SKM-1 (cell line): Measurements from ENCODE around the gene RABGAP1.

ENCODE experiments used
- DNase-seq: peaks from one replicate; lab custom pipeline; 2025; ENCODE audit not compliant: unreplicated experiment; lab: John Stamatoyannopoulos, UW

Gene RABGAP1

DNA sequence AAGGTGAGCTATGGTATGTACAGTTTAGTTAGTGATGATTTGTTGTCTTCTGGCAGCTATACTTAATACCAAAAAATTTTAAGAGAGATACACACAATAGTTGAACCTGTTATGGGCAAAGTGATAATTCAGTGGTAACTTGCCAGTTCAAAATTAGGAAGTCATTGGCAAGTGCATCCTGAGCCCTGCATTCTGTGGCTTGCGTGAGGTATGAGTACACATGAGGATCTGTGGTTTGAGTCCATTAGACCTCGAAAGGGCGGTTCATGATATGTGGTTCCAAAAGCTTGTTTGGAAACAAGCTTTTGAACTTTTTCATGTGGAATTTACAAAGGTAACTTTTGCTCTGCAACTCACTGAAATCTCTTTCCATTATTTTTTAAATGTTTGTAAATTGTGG, 139.6 kb downstream of the RABGAP1 start:
- DNase-seq, result no peak

DNA sequence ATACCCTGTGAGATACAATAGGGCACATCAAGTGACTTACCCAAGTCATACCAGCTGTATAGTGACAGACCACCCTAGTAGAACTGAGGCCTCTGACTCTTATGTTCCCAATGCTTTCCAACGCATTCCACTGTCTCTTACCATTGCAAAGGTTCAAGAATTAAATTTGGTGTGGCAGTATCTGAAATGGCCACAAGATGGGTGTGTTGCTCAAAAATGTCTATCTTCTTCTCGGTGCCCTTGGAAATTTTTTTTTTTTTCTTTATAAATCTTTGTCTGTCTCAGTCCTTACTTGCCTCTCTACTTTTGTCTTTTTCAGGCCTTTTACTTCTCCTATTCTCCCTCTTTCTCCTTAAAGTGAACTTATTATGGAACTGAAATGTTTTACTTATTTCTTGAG, 141.0 kb downstream of the RABGAP1 start:
- DNase-seq, result peak; percentile 27

- no peak for DNase-seq
Measured at GRCh38 chr9:123083680-123084079, 142.9 kb downstream of the RABGAP1 start.

DNA sequence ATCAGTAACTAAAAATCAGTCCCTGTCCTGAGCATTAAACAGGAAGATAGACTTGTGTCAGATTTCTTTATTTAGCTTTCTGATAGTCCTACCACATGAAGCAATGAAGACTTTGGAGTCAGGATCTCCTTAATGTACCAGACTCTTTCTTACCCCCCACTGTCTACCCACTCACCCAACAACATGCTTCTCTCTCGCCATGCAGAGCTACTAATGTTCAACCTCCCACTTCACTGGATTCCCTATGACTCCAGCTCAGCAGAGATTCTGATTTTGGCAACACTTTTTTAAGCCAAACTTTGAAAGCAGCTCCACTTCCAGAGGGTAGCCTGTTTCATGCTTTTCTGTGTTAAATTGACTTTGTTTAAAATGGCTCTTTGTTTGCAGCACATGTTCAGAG, 143.4 kb downstream of the RABGAP1 start:
- DNase-seq, result no peak

GRCh38 chr9:123085916-123086315, 145.1 kb downstream of the RABGAP1 start:
- DNase-seq, result no peak

GRCh38 chr9:123087359-123087888, 146.6 kb downstream of the RABGAP1 start:
- no peak for DNase-seq

DNA sequence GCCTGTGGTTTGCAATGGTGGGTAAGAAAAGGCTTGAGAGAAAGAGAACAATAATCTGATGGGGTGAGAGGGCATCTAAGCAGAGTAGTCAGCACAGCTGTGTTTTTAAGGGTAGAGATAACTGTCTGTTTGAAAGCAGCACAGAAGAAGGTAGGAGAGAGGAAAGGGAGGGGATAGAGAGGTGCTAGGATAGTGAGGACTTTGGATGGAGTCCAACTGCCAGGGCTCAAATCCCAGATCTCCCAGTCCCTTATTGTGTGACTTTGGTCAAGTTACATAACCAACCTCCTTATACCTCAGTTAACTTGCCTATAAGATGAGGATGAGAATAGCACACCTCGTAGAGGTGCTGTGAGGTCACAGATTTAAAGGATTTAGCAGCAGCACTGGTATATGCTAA, 148.2 kb downstream of the RABGAP1 start:
- no peak for DNase-seq

GRCh38 chr9:123089790-123090189, 149.0 kb downstream of the RABGAP1 start:
- DNase-seq, result no peak

GRCh38 chr9:123090198-123090896, 149.5 kb downstream of the RABGAP1 start:
- no peak for DNase-seq

DNA sequence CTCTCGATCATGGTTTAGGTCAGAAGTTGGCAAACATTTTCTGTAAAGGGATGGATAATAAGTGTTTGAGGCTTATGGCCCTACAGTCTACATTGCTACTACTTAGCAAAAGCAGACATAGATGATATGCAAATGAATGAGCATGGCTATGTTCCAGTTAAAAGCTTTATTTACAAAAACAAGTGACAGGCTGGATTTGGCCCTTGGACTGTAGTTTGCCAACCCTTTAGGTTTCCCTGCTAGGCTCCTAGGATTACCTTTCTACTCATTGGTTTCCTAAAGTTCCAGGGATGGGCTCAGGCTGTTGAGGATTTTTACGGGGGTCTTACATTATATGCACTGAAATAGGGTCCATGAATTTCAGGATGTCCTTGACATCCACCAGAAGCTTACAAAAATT, 150.1 kb downstream of the RABGAP1 start:
- no peak for DNase-seq

DNA sequence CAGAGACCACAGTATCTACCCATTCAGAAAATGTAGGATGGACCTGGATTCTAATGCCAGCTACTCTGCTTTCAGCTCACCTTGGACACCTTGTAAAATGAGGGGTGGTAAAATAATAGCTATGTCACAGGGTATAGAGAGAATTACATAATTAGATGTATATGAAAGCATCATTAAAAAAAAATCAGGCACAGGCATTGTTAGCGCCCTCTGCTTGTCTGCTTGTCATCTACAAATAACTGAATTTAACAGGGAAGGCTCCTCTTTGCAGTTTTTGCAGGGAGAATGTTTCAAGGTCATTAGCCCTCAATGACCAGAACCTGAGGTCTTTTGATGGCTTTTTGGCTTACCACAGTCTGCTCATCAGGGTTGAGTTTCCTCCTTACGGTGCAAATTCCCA, 150.6 kb downstream of the RABGAP1 start:
- DNase-seq, result no peak

- DNase-seq, result no peak
Measured at GRCh38 chr9:123093141-123093540, 152.3 kb downstream of the RABGAP1 start.

- no peak for DNase-seq
Measured at GRCh38 chr9:123096987-123097386, 156.2 kb downstream of the RABGAP1 start.

GRCh38 chr9:123097430-123098095, 156.7 kb downstream of the RABGAP1 start:
- DNase-seq, result no peak

DNA sequence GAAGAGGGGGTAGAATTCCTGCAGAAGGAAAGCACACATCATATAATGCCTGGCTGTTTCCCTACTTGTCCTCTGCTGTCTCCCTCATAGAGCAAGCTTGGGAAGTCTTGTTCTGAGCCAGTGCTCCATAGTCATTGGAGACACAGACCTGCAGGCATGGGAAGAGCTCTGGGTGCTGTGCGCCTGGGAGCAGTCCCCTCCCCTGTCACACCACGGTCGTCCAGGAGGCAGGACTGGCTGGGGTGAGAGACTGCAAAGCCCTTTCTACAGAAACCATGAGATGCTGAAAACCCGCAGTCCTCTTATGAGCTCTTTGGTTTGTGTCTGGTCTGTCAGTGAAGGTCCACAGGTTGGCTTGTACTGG, 157.3 kb downstream of the RABGAP1 start:
- DNase-seq, result no peak

- no peak for DNase-seq
Measured at GRCh38 chr9:123099042-123099441, 158.2 kb downstream of the RABGAP1 start.

- DNase-seq, result no peak
Measured at GRCh38 chr9:123099548-123099947, 158.7 kb downstream of the RABGAP1 start.

DNA sequence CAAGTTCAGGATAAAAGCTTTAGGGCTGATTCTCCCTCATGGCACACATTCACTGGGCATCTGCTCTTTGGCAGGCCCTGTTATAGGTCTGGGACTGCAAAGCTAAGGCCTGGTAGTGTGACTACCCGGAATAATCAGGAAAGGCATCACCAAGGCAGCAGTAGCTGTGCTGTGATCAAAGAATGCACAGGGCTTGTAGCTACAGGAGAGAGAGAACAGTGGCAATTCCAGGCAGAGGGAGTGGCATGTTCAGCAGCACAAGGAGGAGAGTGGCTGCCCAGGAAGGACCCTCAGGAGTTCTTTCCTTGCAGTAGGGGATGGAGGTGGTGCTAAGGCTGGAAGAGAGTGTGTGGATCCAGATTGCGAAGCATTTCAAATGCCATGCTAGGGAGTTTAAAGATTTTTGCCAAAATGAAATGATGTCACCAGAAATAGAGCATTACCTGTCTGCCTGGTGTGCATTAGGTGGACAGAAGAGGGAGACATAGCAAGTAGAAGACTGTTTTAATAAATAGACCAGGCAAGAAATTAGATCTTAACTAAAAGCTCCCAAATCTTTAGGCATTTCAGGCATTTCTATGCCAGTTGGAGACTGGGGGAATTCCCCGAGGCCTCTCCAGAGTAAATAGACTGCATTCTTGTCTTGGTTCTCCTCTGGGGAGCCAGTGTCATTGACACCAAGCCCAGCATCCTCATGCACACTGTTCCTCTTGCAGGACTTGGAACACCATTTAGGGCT, 161.7 kb downstream of the RABGAP1 start:
- no peak for DNase-seq

DNA sequence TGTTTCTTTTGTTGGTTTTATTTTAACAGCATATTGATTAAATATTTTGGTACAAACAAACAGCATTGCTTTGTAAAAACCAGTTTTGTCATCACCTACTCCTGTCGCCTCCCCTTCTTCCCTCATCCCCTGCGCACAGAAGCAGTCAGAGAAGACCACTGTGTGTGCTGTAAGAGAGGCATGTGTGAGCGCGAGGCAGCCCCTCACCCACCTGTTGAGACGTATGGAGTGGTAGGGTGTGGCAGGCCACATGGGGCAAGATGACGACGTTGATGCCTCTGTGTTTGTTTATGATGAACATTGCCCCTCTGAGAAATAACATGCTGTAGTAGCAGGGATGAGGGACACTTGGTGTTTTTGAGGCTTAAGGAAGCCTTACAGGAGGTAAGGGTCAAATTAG, 164.0 kb downstream of the RABGAP1 start:
- no peak for DNase-seq

GRCh38 chr9:123105490-123105889, 164.7 kb downstream of the RABGAP1 start:
- no peak for DNase-seq

DNA sequence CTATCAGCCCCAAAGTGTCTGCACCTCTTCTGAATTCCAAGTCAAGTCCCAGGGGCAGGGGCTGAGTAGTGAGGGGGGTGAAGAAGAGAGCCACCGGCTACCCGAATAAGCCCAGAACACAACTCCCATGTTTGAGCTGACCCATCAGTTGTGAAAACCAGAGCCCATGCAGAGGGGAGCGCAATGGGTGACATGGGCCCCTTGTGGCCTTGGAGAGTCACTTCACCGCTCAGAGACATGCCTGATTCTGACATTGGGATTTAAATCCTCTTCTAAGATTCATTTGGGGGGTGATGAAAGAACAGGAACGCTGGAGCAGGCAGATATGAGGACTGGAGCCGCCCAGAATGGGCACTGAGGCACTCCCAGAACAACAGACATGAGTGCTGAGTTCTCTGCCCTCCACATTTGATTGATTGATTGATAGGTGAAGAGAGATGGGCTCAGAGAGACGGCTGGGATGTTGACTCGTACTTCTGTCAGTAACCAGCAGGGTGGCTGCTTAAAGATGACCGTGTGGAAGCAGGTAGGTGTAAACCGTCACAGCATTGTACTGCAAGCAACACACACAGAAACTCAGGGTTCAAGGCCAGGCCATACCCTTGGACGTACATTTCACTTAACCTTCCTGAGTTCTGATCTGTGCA, 166.9 kb downstream of the RABGAP1 start:
- no peak for DNase-seq
